H1 (cell line): ENCODE results near the gene CDIPT. TPM values are rescaled to one million over a fixed set of nuclear protein-coding genes. Genes with fewer than 3 reads are reported as not detected.

Source experiments
- ASH2L ChIP-seq: fragments of 200-600, 300-600 bp; sonication (generic); IDR thresholded peaks from one replicate; pipeline ENCODE4 v1.7.1; 2017; ENCODE audit warnings: low read length
- BRCA1 ChIP-seq: IDR thresholded peaks from 2 replicates; pipeline ENCODE4 v1.6.1; 2012; ENCODE audit warnings: low read depth, low read length, improper control_type of control experiment
- CEBPB ChIP-seq: IDR thresholded peaks from 2 replicates; pipeline ENCODE4 v1.6.1; 2012; ENCODE audit warnings: low read depth, low read length
- CHD1 ChIP-seq: IDR thresholded peaks from 2 replicates; pipeline ENCODE4 v1.6.1; 2012; ENCODE audit warnings: low read depth, low read length, improper control_type of control experiment
- CHD2 ChIP-seq: IDR thresholded peaks from 2 replicates; pipeline ENCODE4 v1.6.1; 2012; ENCODE audit warnings: low read length, improper control_type of control experiment
- CTBP2 ChIP-seq: IDR thresholded peaks from 2 replicates; pipeline ENCODE4 v1.7.0; 2011; ENCODE audit warnings: borderline replicate concordance, mild to moderate bottlenecking, moderate library complexity, mixed read lengths, low read length; ENCODE audit not compliant: insufficient read depth, insufficient read length
- FOSL1 ChIP-seq: IDR thresholded peaks from 2 replicates; pipeline ENCODE4 v1.6.1; 2011; ENCODE audit warnings: mild to moderate bottlenecking, low read depth, low read length, moderate library complexity; ENCODE audit not compliant: insufficient read depth
- GTF2F1 ChIP-seq: IDR thresholded peaks from 2 replicates; pipeline ENCODE4 v1.6.1; 2012; ENCODE audit warnings: low read depth, low read length, improper control_type of control experiment, borderline replicate concordance
- HDAC2 ChIP-seq, 2 experiments: fragments of 300-600 bp in 1 of 2; sonication (generic) in 1 of 2; IDR thresholded peaks; 2 replicates each; pipeline ENCODE4 v1.6.1; 2011 to 2012; ENCODE audit warnings: low read depth in 2 of 2, low read length in 2 of 2, mild to moderate bottlenecking in 2 of 2, moderate library complexity in 2 of 2, borderline replicate concordance in 1 of 2, inconsistent platforms in 1 of 2
- JUN ChIP-seq: IDR thresholded peaks from 2 replicates; pipeline ENCODE4 v1.6.1; 2011; ENCODE audit warnings: low read depth, mild to moderate bottlenecking, improper control_type of control experiment, low read length
- KDM4A ChIP-seq: IDR thresholded peaks from one replicate; pipeline ENCODE4 v1.7.1; 2012; ENCODE audit warnings: low read depth, mild to moderate bottlenecking, moderate library complexity, low read length, inconsistent platforms; ENCODE audit not compliant: severe bottlenecking
- MAFK ChIP-seq: IDR thresholded peaks from 2 replicates; pipeline ENCODE4 v1.6.1; 2012; ENCODE audit warnings: low read depth, mild to moderate bottlenecking, improper control_type of control experiment, low read length
- PHF8 ChIP-seq: fragments of 200-600 bp; sonication (generic); conservative IDR thresholded peaks from 2 replicates; pipeline ENCODE4 v1.7.1; 2012; ENCODE audit warnings: low read depth, mild to moderate bottlenecking, inconsistent platforms, low read length, moderate library complexity
- POLR2AphosphoS5 ChIP-seq: IDR thresholded peaks from 2 replicates; pipeline ENCODE4 v1.6.1; 2011; ENCODE audit warnings: low read depth, low read length
- POU5F1 ChIP-seq: IDR thresholded peaks from 2 replicates; pipeline ENCODE4 v1.6.1; 2011; ENCODE audit warnings: low read depth, mild to moderate bottlenecking, low read length, moderate library complexity
- RAD21 ChIP-seq, 2 experiments: IDR thresholded peaks in 1 of 2; conservative IDR thresholded peaks in 1 of 2; 2 replicates each; pipeline ENCODE4 v1.6.1; 2011; ENCODE audit warnings: low read depth in 2 of 2, low read length in 2 of 2, improper control_type of control experiment in 1 of 2, inconsistent platforms in 1 of 2, mild to moderate bottlenecking in 1 of 2, moderate library complexity in 1 of 2
- SIN3A ChIP-seq, 2 experiments: IDR thresholded peaks in 1 of 2; conservative IDR thresholded peaks in 1 of 2; 2 replicates each; pipeline ENCODE4 v1.6.1; 2011 to 2012; ENCODE audit warnings: low read length in 2 of 2, improper control_type of control experiment in 1 of 2, low read depth in 1 of 2, mild to moderate bottlenecking in 1 of 2
- SIRT6 ChIP-seq: IDR thresholded peaks from one replicate; pipeline ENCODE4 v1.7.1; 2012; ENCODE audit warnings: low read length, inconsistent platforms
- SP4 ChIP-seq: IDR thresholded peaks from 2 replicates; pipeline ENCODE4 v1.6.1; 2012; ENCODE audit warnings: low read length, inconsistent platforms
- TCF12 ChIP-seq: IDR thresholded peaks from 2 replicates; pipeline ENCODE4 v1.6.1; 2011; ENCODE audit warnings: low read depth, mild to moderate bottlenecking, low read length
- ZNF274 ChIP-seq: IDR thresholded peaks from 2 replicates; pipeline ENCODE4 v1.7.0; 2012; ENCODE audit warnings: low read length, borderline replicate concordance; ENCODE audit errors: extremely low read depth
- polyA plus RNA-seq, 7 experiments: library from polyadenylated mRNA; depleted of rRNA in 3 of 7; stranded (reverse) in 5 of 7; unstranded in 2 of 7; fragments of >200 nt in 5 of 7; fragments of 200-250 nt in 2 of 7; gene quantifications; 1 replicate in 5 of 7; 2 replicates in 1 of 7; 4 replicates in 1 of 7; pipeline versions ENCODE4 v1.2.1 to v1.2.3, GENCODE V29; 2011 to 2013; ENCODE audit warnings: missing spikeins in 2 of 7, mixed read lengths in 2 of 7
- total RNA-seq: library from RNA; stranded (reverse); fragmentation: NEBNext Ultra II Directional; extraction: Animal tissue kit (Norgen Biotek cat#: 25700); gene quantifications from 2 replicates; pipeline ENCODE4 v1.2.1, GENCODE V29; 2021
- TF ChIP-seq, protein P1 (sequence below): IDR thresholded peaks from 2 replicates; pipeline ENCODE4 v1.6.1; 2012; ENCODE audit warnings: inconsistent platforms
- TF ChIP-seq, protein P2 (sequence below): IDR thresholded peaks from 2 replicates; pipeline ENCODE4 v1.6.1; 2011; ENCODE audit warnings: low read length, improper control_type of control experiment

CDIPT gene
- total and polyA plus RNA-seq, 2 of the 8 experiments (the other 6 are each of a cell fraction or from before 2014, with no cell fraction given): 69.2 to 140 TPM

DNA sequence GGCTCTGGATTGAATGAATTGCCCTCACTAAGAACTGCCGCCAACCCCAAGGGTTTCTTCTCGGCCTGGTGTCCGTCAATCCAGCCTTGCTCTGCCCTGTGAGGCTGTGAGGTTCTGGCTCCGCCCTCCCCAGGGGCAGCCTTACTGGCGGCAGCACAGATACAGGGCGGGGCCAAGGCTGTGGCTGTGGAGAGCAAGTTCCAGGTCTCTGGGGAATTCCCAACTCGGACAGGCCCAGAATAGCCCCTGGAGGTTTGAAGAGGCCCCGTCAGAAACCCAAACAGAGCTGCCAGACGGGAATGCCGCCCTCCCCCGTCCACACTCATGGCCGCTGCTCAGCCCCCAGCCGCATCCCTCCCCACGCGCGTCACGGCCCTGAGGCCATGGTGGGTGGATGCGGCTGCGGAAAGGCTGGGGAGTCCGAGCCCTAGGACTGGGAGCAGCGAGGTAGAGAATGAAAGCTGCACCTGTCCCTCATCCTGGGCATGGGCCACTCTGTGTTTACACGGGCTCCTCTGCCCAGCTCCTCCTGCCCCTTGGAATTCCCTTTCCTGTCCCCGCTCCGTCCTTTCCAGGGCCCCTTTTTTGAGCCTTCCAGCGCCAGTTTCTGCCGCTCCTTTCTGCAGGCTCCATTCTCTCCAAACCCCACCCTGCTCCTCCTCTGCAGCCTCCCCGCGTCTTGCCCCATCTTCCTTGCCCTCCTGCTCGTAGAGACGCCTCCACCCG is 51.7 kb downstream of the CDIPT start (continued):
- TF ChIP-seq, protein P1, sequence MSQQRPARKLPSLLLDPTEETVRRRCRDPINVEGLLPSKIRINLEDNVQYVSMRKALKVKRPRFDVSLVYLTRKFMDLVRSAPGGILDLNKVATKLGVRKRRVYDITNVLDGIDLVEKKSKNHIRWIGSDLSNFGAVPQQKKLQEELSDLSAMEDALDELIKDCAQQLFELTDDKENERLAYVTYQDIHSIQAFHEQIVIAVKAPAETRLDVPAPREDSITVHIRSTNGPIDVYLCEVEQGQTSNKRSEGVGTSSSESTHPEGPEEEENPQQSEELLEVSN: no peak
- TF ChIP-seq POU5F1: no peak
- TF ChIP-seq KDM4A: no peak
- TF ChIP-seq CHD1: no peak
- TF ChIP-seq SP4: no peak
- no peak for TF ChIP-seq ZNF274
- TF ChIP-seq CEBPB: no peak
- no peak for TF ChIP-seq RAD21 (IDR thresholded peaks at IDR 0.05 in 1 of 2, conservative IDR thresholded peaks at IDR 0.05 in 1 of 2; ENCODE audit: low read depth in 2 of 2, low read length in 2 of 2)
- peak; percentile 73 to 87 for TF ChIP-seq SIN3A (conservative IDR thresholded peaks at IDR 0.05 in 1 of 2, IDR thresholded peaks at IDR 0.05 in 1 of 2; ENCODE audit: low read depth in 1 of 2, low read length in 2 of 2)
- no peak for TF ChIP-seq TCF12
- TF ChIP-seq FOSL1: no peak
- TF ChIP-seq PHF8: no peak
- TF ChIP-seq GTF2F1: no peak
- TF ChIP-seq SIRT6: no peak
- 0 out of 4 replicates have a peak, but pooled peaks of 1 of the 2 experiments have one; percentile 60 for TF ChIP-seq HDAC2 (IDR thresholded peaks at IDR 0.05; ENCODE audit: borderline replicate concordance in 1 of 2, low read depth in 2 of 2, low read length in 2 of 2)
- TF ChIP-seq, protein P2, sequence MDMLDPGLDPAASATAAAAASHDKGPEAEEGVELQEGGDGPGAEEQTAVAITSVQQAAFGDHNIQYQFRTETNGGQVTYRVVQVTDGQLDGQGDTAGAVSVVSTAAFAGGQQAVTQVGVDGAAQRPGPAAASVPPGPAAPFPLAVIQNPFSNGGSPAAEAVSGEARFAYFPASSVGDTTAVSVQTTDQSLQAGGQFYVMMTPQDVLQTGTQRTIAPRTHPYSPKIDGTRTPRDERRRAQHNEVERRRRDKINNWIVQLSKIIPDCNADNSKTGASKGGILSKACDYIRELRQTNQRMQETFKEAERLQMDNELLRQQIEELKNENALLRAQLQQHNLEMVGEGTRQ: no peak
- TF ChIP-seq CHD2: no peak
- no peak for TF ChIP-seq BRCA1
- TF ChIP-seq JUN: no peak
- TF ChIP-seq MAFK: no peak
- TF ChIP-seq CTBP2: no peak
- peak; percentile 83 for TF ChIP-seq POLR2AphosphoS5
- no peak for TF ChIP-seq ASH2L
